Fibroblast of villous mesenchyme (primary cell): Measurements from ENCODE around the gene RFTN2. TPM values are rescaled to one million over a fixed set of nuclear protein-coding genes. Genes with fewer than 3 reads are reported as not detected.
"Not testable (repeated sequence)": the region's sequence is repeated elsewhere in the genome, so short reads cannot be mapped to it uniquely, and the experiment has no call there.

ENCODE experiments used
- DNase-seq: peaks from one replicate; pipeline ENCODE4 v3.0.0-alpha.2; 2010; ENCODE audit warnings: low read depth
- H3K4me3 ChIP-seq: 2 replicates; pipeline ENCODE4 v1.5.1; 2011; ENCODE audit warnings: low read depth, mild to moderate bottlenecking, low read length
- total RNA-seq: library from RNA; depleted of rRNA; stranded (reverse); fragments of >200 nt; gene quantifications from 2 replicates; pipeline ENCODE4 v1.2.3, GENCODE V29; 2012
- TF ChIP-seq, protein P1 (sequence below): IDR thresholded peaks from 2 replicates; pipeline ENCODE4 v1.5.1; 2012; ENCODE audit warnings: low read depth, mild to moderate bottlenecking, low read length; ENCODE audit not compliant: insufficient read depth

Gene RFTN2, protein sequence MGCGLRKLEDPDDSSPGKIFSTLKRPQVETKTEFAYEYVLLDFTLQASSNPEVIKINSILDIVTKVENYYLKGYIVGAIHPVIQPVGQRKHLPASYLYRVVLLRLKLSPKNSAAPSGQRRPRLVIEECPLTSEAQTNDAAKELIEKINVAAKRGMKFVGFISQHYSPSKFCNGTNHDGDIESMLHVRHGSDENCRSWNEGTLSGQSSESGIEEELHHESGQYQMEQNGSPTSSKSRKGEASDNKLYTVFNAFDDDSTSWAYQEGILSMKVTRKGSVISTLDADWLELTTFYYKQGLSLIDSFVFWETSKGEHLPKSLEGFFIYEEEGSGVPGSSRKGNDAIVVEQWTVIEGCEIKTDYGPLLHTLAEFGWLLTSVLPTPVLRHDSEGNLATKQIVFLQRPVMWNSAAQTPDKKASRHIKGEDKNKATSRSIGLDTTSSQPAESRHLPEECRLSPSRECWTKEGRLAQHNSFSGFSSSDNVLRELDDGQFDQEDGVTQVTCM
- 4.7 and 6.4 TPM in 2 replicates for total RNA-seq

DNA sequence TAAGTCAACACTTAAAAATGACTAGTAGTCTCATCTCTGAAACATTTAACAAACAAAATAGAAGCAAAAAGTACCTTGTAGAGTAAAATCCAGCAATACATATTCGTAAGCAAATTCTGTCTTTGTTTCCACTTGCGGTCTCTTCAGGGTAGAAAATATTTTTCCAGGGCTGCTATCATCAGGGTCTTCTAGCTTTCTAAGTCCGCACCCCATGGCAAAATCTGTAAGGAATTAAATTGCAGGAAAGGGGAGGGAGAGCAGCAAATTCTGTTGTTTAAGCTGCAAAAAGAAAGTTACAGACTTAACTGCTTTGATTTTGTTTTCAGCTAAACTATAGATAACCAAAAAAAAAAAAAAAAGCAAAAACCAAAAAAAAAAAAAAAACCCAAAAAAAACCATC is at the start of gene RFTN2:
Gene RFTN2 (minus strand): TSS at position 342 of the 400 bp plus-strand sequence. CDS start 129 bp downstream, at position 213.
- peak; percentile 19 for DNase-seq
- H3K4me3 ChIP-seq = peak within 1 kb of the TSS; percentile 53
- TF ChIP-seq, protein P1, sequence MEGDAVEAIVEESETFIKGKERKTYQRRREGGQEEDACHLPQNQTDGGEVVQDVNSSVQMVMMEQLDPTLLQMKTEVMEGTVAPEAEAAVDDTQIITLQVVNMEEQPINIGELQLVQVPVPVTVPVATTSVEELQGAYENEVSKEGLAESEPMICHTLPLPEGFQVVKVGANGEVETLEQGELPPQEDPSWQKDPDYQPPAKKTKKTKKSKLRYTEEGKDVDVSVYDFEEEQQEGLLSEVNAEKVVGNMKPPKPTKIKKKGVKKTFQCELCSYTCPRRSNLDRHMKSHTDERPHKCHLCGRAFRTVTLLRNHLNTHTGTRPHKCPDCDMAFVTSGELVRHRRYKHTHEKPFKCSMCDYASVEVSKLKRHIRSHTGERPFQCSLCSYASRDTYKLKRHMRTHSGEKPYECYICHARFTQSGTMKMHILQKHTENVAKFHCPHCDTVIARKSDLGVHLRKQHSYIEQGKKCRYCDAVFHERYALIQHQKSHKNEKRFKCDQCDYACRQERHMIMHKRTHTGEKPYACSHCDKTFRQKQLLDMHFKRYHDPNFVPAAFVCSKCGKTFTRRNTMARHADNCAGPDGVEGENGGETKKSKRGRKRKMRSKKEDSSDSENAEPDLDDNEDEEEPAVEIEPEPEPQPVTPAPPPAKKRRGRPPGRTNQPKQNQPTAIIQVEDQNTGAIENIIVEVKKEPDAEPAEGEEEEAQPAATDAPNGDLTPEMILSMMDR = no peak

DNA sequence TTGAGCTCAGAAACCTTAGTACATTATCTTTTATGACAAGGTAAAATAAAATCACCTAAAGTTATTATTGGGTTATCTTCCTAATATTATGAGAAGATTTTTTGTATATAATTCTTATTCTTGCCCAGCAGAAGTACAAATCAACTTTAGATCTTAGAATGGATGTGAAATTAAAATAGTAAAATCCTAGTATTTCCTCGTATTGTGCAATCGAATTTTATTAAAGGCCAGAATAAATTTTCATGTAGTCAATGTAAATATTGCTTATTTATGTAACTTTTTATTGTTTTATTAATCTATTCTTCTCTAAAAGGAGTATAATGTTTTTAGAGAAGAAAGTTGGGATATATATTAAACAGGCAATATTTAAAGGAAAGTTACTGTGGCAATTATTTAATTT is 42.5 kb upstream of the RFTN2 start:
- TF ChIP-seq, protein P1 = no peak
- no peak for DNase-seq
- no peak overlapping the region for H3K4me3 ChIP-seq

DNA sequence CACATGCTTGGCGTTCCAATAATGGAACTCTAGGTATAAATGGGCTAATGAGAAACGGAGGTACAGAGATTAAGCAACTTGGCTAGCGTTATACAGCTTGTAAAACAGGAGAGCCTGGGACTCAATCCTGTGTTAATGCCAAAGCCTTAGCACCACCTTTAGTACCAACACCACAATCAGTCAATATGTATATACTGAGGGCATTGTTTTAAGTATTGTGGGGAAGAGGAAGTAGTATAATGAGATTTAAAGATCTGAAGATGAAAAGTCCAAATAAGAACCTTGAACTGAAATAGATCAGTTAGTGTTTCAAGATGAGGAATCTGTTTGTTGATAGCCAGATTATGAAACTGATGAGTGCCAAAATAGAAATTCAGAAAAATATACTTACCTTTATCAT is 37.9 kb upstream of the RFTN2 start:
- no peak for DNase-seq
- TF ChIP-seq, protein P1 = no peak
- no peak overlapping the region for H3K4me3 ChIP-seq

DNA sequence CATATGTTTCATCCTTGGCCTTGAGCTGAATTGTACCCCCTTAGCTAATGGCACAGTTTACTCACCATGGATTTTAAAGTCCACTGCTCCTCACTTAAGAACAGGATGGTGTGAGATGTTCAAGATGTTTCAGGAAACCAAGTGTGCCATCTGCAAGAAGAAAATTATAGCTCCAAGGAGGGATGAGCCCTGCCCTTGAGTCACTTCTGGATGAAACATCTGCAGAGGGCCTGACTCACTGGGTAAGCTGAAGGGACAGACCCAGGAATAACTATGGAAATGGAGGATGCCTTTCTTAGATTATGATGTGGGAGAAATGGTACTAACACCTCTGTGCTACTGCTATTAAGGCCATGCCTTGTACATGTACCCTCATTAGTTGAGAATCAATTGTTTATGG is 36.2 kb upstream of the RFTN2 start:
- TF ChIP-seq, protein P1 = no peak
- no peak overlapping the region for H3K4me3 ChIP-seq
- DNase-seq = no peak

DNA sequence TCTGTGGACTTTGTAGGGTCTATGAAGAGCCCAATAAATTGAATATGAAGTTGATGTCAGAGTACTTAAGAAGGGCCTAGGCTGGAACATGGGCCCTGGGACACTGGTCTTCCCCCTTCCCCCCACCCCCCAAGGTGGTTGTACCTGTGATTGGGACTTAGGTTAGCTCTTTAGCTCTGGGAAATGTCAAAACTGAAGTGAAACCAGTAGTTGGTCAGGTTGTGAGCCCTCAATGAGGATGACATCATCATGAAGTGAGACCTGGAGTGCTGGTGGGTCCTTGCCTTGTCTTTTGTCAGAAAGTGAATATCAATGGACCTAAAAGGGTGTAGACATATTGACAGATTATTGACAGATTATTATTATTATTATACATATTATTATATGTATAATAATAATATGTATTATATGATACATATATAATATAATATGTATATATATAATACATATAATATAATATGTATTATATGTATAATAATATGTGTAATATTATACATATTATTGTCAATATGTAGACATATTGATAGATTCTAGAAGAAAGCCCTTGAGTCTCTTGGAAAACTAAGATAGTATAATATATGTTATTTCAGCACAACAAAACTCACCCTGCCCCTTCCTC is 35.1 kb upstream of the RFTN2 start:
- no peak overlapping the region for H3K4me3 ChIP-seq
- TF ChIP-seq, protein P1 = no peak
- DNase-seq = no peak

DNA sequence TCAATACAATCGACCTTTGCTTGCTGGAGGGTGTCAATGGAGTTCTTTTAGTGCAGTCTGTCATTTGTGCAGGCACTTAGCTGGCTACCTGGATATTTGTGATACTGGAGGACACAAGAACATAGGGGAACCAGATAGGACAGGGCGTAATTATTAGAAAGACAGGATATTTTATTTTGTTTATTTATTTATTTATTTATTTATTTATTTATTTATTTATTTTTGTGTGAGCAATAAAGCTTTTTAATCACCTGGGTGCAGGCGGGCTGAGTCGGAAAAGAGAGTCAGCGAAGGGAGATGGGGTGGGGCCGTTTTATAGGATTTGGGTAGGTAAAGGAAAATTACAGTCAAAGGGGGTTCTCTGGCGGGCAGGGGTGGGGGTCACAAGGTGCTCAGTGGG is 33.8 kb upstream of the RFTN2 start:
- not testable (repeated sequence) for H3K4me3 ChIP-seq, DNase-seq

DNA sequence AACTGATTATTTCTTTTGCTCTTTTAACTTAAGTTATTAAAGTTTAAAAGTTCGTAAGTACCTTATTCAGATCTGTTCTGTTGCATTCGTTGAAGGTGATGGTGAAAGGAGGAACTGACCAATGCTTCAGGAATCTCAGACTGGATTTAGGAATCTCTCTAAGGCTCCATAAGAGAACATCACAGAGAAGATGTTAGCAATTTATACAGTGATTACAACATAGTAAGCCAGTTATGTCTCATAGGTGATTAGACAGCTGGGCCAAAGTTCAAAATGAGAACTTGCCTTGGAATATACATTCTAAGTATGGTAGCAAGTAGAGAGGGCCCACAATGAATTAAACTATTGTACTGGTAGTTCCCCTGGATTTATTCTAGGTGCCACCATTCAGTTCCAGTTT is 32.9 kb upstream of the RFTN2 start:
- TF ChIP-seq, protein P1 = no peak
- DNase-seq = peak; percentile 72
- no peak overlapping the region for H3K4me3 ChIP-seq
